Adrenal gland (tissue), 5 donors: ENCODE measurements around the gene LRP8.

ENCODE experiments used
- POLR2A ChIP-seq, 2 donors: fragments of 450-650 bp; IDR thresholded peaks; one replicate each; pipeline ENCODE4 v1.6.1; 2017; ENCODE audit warnings: antibody characterized with exemption in 2 of 2, mild to moderate bottlenecking in 2 of 2, moderate library complexity in 1 of 2
- TF ChIP-seq, protein P1 (sequence below), 6 experiments: fragments of 450-650 bp in 4 of 6; fragments of 200-600 bp in 2 of 6; sonication (generic) in 1 of 6; IDR thresholded peaks; 1 replicate in 5 of 6; 2 replicates in 1 of 6; pipeline versions ENCODE4 v1.5.1 to v1.8.0; 2016 to 2021; ENCODE audit warnings: antibody characterized with exemption in 6 of 6, mild to moderate bottlenecking in 2 of 6, moderate library complexity in 1 of 6
- donor health status: DM: no; HTN: no; CAD: no.

DNA sequence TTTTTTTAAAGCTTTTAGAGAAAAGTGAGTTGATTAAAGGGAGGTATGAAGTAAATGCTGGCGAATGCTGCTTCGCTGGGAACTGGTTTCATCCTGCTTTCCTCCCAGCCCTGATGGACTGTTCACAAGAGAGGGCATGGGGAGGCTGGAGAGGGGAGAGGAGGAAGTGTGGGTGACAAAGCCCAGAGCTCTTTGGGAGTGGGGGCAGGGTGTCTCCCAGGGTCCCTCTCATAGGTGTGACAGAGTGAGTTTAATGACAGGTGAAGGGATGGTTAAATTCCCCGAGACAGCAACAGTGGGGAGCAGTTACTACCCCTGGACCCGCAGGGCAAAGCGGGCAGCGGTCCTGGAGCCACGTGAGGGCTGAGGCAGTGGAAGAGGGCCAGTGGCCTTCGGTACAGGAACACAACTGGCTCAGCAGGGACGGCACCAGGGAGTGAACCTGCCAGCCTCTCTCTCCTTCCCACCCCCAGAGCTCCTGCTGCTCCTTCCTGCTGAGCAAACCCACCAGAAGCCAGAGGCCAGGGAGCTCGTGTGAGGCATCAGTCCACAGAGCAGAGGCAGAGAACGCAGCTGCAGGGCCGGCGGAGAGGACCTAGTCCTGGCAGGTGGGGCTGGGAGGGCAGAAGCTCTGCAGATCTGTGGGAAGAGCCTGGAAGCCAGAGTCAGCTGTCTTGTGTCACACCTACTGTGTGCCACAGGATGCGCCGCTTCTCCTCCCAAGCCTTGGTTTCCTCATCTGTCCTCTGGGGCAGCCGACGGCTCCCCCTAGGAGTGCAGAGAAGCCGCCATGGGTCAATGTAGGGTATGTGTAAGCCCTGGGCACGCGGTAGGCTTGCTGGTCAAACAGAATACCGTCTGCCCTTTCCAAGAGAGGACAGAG, 20.9 kb upstream of the LRP8 start:
- TF ChIP-seq POLR2A (IDR thresholded peaks at IDR 0.05): no peak
- TF ChIP-seq, protein P1, sequence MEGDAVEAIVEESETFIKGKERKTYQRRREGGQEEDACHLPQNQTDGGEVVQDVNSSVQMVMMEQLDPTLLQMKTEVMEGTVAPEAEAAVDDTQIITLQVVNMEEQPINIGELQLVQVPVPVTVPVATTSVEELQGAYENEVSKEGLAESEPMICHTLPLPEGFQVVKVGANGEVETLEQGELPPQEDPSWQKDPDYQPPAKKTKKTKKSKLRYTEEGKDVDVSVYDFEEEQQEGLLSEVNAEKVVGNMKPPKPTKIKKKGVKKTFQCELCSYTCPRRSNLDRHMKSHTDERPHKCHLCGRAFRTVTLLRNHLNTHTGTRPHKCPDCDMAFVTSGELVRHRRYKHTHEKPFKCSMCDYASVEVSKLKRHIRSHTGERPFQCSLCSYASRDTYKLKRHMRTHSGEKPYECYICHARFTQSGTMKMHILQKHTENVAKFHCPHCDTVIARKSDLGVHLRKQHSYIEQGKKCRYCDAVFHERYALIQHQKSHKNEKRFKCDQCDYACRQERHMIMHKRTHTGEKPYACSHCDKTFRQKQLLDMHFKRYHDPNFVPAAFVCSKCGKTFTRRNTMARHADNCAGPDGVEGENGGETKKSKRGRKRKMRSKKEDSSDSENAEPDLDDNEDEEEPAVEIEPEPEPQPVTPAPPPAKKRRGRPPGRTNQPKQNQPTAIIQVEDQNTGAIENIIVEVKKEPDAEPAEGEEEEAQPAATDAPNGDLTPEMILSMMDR (IDR thresholded peaks at IDR 0.05): no peak
